GM19397 (cell line): ENCODE measurements around the gene BRCC3.

ENCODE experiments used
- ATAC-seq: cut with Tn5 transposase; IDR thresholded peaks from one replicate; pipeline ENCODE4 v1.9.1; 2021; ENCODE audit warnings: mild to moderate bottlenecking, moderate library complexity; ENCODE audit not compliant: unreplicated experiment

The BRCC3 gene

GRCh38 chrX:155070975-155071693 lies at the start of gene BRCC3, which contains the start of the genes CMC4 and MTCP1:
Gene BRCC3 (plus strand): TSS chrX:155071508. CDS start chrX:155071528, 20 bp downstream.
Gene CMC4 (minus strand): TSS chrX:155071136. CDS start chrX:155064023, 7,113 bp downstream.
Gene MTCP1 (minus strand): TSS chrX:155071136. CDS start chrX:155066010, 5,126 bp downstream.
- ATAC-seq, result peak; percentile 94

DNA sequence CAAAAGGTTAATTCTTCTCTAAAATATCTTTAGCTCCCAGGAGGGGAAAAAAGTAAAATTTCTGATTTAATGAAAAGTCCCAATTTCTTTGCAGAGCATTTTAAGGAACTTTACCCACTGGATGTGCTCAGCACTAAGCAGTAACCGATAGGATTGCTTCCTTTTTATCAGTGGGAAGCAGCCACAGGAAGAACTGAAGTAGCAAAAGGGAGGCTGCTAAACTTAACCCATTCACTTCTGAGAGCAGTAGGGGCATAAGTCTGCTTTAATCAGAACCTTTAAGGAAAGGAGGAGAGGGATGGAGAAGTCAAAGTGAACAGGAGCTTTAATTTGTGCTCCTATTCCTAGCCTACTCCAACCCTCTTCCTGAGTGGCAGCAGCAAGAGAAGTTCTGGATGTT lies 48.7 kb upstream of the BRCC3 start, which contains the start of gene F8:
TSS of gene F8 (minus strand) at position 139 of the 400 bp plus-strand sequence. CDS start 171 bp downstream, outside the sequence.
- no peak for ATAC-seq

GRCh38 chrX:155023907-155024833 lies 47.1 kb upstream of the BRCC3 start:
- ATAC-seq, result no peak

DNA sequence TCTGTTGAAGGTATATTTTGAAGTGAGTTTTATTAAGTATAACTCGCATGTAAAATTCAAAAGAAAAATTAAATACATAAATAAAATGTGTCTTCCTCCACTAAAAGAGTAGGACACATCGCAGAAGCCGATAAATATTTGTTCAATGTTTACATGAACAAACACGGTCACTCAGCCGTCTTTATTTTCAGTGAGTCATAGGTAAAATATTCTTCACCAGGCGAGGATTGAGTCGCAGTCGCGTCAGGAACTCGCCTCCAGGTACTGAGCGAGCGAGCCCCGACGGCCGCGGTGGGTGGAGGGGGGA lies 44.9 kb upstream of the BRCC3 start:
- ATAC-seq, result no peak

DNA sequence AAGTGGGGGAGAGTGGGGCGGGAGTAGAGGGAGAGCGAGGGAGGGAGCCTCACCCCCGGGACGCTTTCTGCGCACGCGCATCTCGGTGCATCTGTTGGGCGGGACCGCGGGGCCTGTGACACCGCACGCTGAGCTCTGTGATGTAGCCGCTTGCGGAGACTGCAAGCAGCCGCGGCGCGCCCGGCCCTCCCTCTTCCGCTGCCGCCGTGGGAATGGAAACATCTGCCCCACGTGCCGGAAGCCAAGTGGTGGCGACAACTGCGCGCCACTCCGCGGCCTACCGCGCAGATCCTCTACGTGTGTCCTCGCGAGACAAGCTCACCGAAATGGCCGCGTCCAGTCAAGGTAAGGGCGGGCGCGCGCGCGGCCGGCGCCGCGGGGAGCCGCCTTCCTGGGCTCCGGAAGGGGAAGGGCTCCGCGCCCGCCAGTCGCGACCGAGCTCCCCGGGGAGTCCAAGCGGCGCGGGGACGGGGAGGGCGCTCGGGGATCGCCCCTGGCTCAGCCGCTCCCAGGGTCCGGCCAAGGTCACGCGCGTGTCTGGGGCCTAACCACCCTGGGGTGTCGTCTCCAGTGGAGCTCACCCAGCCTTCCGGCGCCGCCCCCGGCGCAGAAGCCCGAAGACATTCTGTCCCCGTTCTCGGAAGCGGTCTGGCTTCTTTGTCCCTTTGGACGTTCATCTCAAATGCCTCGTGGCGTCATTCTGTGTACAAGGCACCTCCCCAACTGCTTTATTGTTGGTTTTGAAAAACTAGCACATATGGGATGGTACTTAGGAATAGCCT lies 44.4 kb upstream of the BRCC3 start, which contains the start of gene FUNDC2:
TSS of gene FUNDC2 (plus strand) at position 118 of the 782 bp plus-strand sequence. CDS start at position 213, 95 bp downstream.
- ATAC-seq, result peak; percentile 96

- ATAC-seq, result no peak
These were observed 43.7 kb upstream of the BRCC3 start for GRCh38 chrX:155027509-155028066.

- no peak for ATAC-seq
These were observed 43.2 kb upstream of the BRCC3 start for GRCh38 chrX:155028129-155028528.

GRCh38 chrX:155028877-155029291 lies 42.4 kb upstream of the BRCC3 start:
- no peak for ATAC-seq

DNA sequence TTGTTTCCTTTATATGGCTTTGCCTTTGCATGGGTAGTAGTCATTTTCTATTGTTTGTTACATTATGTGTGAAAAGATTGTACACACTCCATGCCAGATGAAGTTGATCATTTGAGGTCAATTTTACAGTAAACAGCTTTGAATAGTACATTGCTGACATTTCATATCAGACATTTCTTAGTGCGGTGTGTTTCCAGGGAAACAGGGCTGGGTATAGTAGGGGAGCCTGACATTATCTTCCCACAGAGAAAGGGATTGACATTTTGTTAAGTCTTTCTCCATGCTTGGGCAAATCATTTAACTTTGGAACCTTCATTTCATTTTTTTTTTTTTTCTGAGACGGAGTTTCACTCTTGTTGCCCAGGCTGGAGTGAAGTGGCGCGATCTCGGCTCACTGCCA lies 39.7 kb upstream of the BRCC3 start:
- no peak for ATAC-seq

DNA sequence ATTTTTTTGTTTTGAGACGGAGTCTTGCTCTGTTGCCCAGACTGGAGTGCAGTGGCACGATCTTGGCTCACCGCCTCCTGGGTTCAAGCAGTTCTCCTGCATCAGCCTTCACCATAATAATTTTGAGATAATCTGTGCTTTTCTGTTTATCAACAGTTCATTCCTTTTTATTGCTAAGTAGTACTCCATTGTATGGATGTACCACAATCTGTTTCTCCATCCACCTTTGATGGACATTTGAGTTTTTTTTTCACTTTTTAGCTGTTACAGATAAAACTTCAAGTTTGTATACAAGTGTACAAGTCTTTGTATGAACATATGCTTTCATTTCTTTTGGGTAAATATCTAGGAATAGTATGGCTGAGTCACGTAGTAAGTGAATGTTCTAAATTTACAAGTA lies 35.6 kb upstream of the BRCC3 start:
- no peak for ATAC-seq

GRCh38 chrX:155046129-155046810 lies 25.0 kb upstream of the BRCC3 start:
- no peak for ATAC-seq

DNA sequence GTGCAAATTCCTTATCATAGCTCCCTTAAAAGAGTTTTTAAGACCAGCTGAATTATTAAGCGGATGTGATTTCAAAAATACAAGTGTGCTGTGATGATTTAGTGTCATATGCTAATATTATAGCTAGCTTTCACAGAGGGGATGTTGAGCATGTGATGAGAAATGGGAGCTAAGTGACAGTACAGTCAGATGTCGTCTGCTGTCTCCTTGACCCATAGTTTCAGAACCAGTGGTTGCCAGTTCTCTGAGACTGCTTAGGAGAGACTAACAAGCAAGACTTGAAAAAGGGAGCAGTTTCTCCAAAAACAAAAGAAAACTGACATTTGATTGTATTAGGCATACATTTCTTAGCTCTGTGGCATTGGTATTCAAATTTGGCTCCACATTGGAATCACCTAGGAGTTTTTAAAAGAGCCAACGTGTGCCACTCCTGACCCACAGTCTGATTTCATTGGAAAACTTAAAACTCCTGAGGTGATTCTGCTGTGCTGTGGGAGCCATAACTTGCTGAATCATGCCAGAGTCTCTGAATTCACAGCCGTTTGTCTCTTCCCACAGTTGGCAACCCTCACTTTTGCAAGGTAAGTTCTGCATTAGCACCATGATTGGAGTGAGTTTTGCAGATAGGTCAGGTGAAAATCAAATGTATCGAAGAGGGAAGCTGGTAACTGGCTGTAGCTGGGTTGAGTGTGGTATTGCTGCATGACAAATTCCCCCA lies 24.3 kb upstream of the BRCC3 start:
- ATAC-seq, result no peak

GRCh38 chrX:155048977-155049619 lies 22.2 kb upstream of the BRCC3 start:
- ATAC-seq, result no peak

DNA sequence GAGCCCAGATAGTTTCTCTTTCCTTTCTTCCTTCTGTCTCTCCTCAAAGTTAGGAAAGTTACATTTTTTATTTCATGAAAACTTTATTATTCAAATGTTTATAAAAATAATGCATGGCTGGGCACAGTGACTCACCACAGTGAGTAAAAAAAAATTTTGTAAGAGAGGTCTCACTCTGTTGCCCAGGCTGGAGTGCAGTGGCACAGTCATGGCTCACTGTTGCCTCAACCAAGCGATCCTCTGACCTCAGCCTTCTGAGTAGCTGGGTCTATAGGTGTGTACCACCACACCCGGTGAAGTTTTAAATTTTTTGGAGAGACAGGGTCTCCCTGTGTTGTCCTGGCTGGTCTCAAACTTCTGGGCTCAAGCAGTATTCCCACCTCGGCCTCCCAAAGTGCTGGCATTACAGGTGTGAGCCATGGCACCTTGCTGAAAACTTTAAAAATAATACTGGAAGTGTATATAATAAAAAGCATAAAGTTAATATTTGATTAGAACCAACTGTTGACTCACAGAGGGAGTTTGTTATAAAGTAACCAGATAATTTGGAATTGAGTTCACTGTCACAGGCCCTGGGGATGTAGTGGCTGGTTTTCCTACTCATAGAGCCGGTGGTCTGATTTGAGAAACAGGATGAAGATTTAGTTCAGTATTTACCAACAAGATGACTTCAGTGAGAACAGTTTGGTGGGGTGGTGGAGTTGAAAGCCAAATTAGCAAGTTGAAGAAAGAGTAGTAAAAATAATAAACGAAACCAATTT lies 18.4 kb upstream of the BRCC3 start:
- ATAC-seq, result no peak

- ATAC-seq, result no peak
These were observed 17.7 kb upstream of the BRCC3 start for GRCh38 chrX:155053656-155054055.

- ATAC-seq, result no peak
These were observed 17.1 kb upstream of the BRCC3 start for GRCh38 chrX:155054255-155054654.

GRCh38 chrX:155055494-155055893 lies 15.8 kb upstream of the BRCC3 start:
- ATAC-seq, result no peak

DNA sequence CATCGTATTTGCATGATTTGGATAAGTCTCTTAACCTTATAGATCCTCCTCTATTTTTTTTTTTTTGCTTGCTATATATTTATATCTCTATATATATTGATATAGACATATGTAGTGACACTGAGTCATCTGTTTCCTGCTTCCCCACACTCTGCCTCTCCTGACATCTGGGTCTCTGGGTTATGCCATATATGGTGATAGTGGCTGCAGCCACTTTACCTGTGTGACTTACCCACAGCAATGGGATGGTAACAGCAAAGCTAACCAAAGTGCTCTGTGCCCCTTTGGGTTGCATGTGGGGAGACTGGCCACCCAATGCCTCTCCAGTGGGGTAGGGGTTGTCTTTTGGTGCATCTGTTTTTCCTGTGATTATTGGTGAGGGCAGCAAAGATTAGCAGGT lies 14.8 kb upstream of the BRCC3 start:
- ATAC-seq, result no peak
